ENCODE data around the gene PLEKHA3. TPM values are rescaled to one million over a fixed set of nuclear protein-coding genes. Genes with fewer than 3 reads are reported as not detected.
A peak's percentile ranks its signal among the peaks of the same experiment; 100 is the strongest.
"Not testable (repeated sequence)": the region's sequence is repeated elsewhere in the genome, so short reads cannot be mapped to it uniquely, and the experiment has no call there.

Gene PLEKHA3
- total RNA-seq, 1 donor from 2014 or later, result 5.2 TPM

GRCh38 chr2:178452870-178453269 is 27.4 kb upstream of the PLEKHA3 start:
- H3K4me3 ChIP-seq (ENCODE audit: low read length in 3 of 3), result no peak overlapping the region
- H3K36me3 ChIP-seq (ENCODE audit: control insufficient read depth in 3 of 3, insufficient read depth in 3 of 3, low read length in 3 of 3), result peaks cover 0 to 11% (median 10%) of the 10 kb centered on the region in 3 donors
- peaks cover 13 to 36% (median 21%) of the 10 kb centered on the region in 3 donors for H3K4me1 ChIP-seq (ENCODE audit: control insufficient read depth in 3 of 3, insufficient read depth in 3 of 3, low read length in 3 of 3)
- H3K9ac ChIP-seq (ENCODE audit: low read depth in 1 of 3, low read length in 3 of 3), result no peak overlapping the region
- H3K27me3 ChIP-seq (ENCODE audit: control insufficient read depth in 3 of 3, insufficient read depth in 3 of 3, low read length in 3 of 3), result no peaks in the 10 kb centered on the region
- no peaks in the 10 kb centered on the region for H3K9me3 ChIP-seq (ENCODE audit: control insufficient read depth in 3 of 3, low read length in 3 of 3)
- H3K27ac ChIP-seq (ENCODE audit: low read depth, low read length), result no peak overlapping the region

DNA sequence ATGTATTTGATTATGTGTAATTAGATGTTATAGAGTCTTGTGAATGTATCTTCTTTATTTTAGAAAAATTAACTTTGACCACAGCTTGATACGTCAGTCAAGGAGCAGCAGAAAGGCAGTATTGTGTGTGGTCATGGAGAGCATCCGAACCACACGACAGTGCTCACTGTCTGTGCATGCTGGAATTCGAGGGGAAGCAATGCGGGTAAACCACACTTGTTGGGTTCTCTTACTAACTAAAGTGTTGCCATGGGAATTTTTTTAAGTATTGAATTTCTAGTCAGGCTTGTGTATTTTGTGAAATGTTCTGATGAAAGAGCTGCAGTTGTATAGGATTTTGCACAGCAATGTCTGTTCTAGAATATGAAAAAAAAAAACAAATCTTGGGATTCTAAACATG is 24.3 kb upstream of the PLEKHA3 start:
- Histone ChIP-seq H3K27me3 (ENCODE audit: control insufficient read depth in 3 of 3, insufficient read depth in 3 of 3, low read length in 3 of 3) (no peaks in the 10 kb centered on the region), H3K9me3 (ENCODE audit: control insufficient read depth in 3 of 3, low read length in 3 of 3) (no peaks in the 10 kb centered on the region), H3K27ac (ENCODE audit: low read depth, low read length) (no peak overlapping the region), H3K4me3 (ENCODE audit: low read length in 3 of 3) (no peak overlapping the region), H3K36me3 (ENCODE audit: control insufficient read depth in 3 of 3, insufficient read depth in 3 of 3, low read length in 3 of 3) (no peaks in the 10 kb centered on the region), H3K9ac (ENCODE audit: low read depth in 1 of 3, low read length in 3 of 3) (no peak overlapping the region), H3K4me1 (ENCODE audit: control insufficient read depth in 3 of 3, insufficient read depth in 3 of 3, low read length in 3 of 3) (peaks cover 0 to 11% (median 0%) of the 10 kb centered on the region in 3 donors)

DNA sequence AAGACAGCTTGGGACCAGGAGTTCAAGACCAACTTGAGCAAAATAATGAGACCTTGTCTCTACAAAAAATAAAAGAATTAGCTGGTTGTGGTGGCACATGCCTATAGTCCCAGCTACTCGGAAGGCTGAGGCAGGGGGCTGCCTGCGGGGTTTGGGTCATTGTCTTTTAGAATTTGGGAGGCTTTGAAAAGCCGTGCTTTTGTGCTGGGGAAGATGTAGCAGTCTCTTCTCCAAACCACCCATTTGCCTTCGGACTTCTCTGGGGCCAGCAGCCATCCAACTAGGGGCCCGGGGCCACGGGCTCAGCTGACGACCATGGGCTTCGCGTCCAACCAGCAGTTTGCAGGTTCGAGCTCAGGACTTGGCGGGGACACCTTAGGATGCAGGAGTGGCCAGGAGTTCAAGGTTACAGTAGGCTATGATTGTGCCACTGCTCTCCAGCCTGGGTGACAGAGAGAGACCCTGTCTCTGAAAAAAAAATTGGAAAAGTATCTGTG is 22.8 kb upstream of the PLEKHA3 start:
- no peaks in the 10 kb centered on the region for H3K27me3 ChIP-seq (ENCODE audit: control insufficient read depth in 3 of 3, insufficient read depth in 3 of 3, low read length in 3 of 3)
- no peak overlapping the region for H3K9ac ChIP-seq (ENCODE audit: low read depth in 1 of 3, low read length in 3 of 3)
- no peak overlapping the region for H3K4me3 ChIP-seq (ENCODE audit: low read length in 3 of 3)
- no peak overlapping the region for H3K27ac ChIP-seq (ENCODE audit: low read depth, low read length)
- H3K9me3 ChIP-seq (ENCODE audit: control insufficient read depth in 3 of 3, low read length in 3 of 3), result no peaks in the 10 kb centered on the region
- H3K4me1 ChIP-seq (ENCODE audit: control insufficient read depth in 3 of 3, insufficient read depth in 3 of 3, low read length in 3 of 3), result peaks cover 0 to 4% (median 0%) of the 10 kb centered on the region in 3 donors
- H3K36me3 ChIP-seq (ENCODE audit: control insufficient read depth in 3 of 3, insufficient read depth in 3 of 3, low read length in 3 of 3), result no peaks in the 10 kb centered on the region

DNA sequence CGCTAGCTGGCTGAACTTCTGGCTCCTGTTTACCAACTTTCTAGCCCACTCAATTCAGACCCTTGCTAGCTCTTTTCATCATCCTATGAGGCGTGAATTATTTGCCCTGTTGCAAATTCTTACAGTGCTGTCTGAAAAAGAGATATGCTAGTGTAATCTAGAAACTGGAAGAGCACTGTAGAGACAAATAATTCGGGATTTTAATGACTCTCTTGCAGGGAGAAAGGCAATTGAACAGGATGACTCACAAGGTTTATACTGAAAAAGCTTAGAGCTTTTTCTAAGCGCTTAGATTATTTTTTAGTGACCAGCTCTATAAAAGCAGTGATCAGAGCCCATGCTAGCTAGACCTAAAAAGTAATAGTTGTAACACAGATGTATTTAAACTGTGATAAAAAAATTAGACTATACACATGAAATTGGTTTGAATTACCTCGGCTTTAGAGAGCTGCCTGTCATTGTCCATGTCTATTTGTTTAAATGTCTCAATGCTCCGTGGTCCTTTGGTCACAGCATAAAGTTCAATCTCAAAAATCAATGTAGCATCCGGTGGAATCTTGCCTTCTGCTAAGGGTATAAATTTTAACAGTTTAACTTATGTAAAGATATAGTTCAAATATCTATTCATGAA is 10.9 kb upstream of the PLEKHA3 start:
- H3K9me3 ChIP-seq (ENCODE audit: control insufficient read depth in 3 of 3, low read length in 3 of 3), result no peaks in the 10 kb centered on the region
- no peak overlapping the region for H3K27ac ChIP-seq (ENCODE audit: low read depth, low read length)
- H3K27me3 ChIP-seq (ENCODE audit: control insufficient read depth in 3 of 3, insufficient read depth in 3 of 3, low read length in 3 of 3), result no peaks in the 10 kb centered on the region
- H3K4me1 ChIP-seq (ENCODE audit: control insufficient read depth in 3 of 3, insufficient read depth in 3 of 3, low read length in 3 of 3), result no peaks in the 10 kb centered on the region
- no peak overlapping the region for H3K4me3 ChIP-seq (ENCODE audit: low read length in 3 of 3)
- no peak overlapping the region for H3K9ac ChIP-seq (ENCODE audit: low read depth in 1 of 3, low read length in 3 of 3)
- peaks cover 0 to 3% (median 0%) of the 10 kb centered on the region in 3 donors for H3K36me3 ChIP-seq (ENCODE audit: control insufficient read depth in 3 of 3, insufficient read depth in 3 of 3, low read length in 3 of 3)

DNA sequence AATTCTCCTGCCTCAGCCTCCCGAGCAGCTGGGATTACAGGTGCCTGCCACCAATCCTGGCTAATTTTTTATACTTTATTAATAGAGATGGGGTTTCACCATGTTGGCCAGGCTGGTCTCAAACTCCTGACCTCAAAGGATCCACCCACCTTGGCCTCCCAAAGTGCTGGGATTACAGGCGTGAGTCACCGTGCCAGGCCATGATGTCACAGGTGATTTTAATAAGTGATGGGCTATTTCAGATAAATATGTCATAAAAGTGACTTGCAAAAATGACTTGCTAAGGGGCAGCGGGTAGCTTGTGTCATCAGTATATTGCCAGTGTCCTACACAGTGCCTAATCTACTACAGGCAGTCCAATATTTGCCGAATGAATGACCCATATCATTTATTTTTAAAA is 8.9 kb upstream of the PLEKHA3 start:
- not testable (repeated sequence) for H3K9me3 ChIP-seq (ENCODE audit: control insufficient read depth in 3 of 3, low read length in 3 of 3); H3K4me3 ChIP-seq (ENCODE audit: low read length in 3 of 3); H3K36me3 ChIP-seq (ENCODE audit: control insufficient read depth in 3 of 3, insufficient read depth in 3 of 3, low read length in 3 of 3); H3K27ac ChIP-seq (ENCODE audit: low read depth, low read length); H3K27me3 ChIP-seq (ENCODE audit: control insufficient read depth in 3 of 3, insufficient read depth in 3 of 3, low read length in 3 of 3); H3K9ac ChIP-seq (ENCODE audit: low read depth in 1 of 3, low read length in 3 of 3); H3K4me1 ChIP-seq (ENCODE audit: control insufficient read depth in 3 of 3, insufficient read depth in 3 of 3, low read length in 3 of 3)

DNA sequence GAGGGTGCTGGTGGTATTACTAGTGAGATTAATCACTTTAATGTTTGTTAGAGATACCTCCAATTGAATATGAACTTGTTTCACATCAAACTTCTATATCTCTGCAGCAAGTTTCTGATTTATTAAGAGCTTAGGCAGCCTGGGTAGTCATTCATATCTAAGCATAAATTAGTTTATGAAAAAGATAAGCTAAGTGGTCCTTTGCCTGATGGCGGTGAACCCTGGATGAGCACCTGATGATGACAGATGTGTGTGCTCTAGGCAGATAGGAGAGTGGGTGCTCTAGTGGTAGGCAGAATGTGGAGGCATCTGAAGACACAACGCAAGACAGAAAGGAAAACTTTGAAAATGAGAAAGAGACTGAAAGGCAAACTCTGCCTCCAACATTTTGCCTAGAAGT is 6.9 kb upstream of the PLEKHA3 start:
- peaks cover 0 to 3% (median 2%) of the 10 kb centered on the region in 3 donors for H3K4me1 ChIP-seq (ENCODE audit: control insufficient read depth in 3 of 3, insufficient read depth in 3 of 3, low read length in 3 of 3)
- no peak overlapping the region for H3K9ac ChIP-seq (ENCODE audit: low read depth in 1 of 3, low read length in 3 of 3)
- H3K27me3 ChIP-seq (ENCODE audit: control insufficient read depth in 3 of 3, insufficient read depth in 3 of 3, low read length in 3 of 3), result no peaks in the 10 kb centered on the region
- no peaks in the 10 kb centered on the region for H3K36me3 ChIP-seq (ENCODE audit: control insufficient read depth in 3 of 3, insufficient read depth in 3 of 3, low read length in 3 of 3)
- no peaks in the 10 kb centered on the region for H3K9me3 ChIP-seq (ENCODE audit: control insufficient read depth in 3 of 3, low read length in 3 of 3)
- H3K27ac ChIP-seq (ENCODE audit: low read depth, low read length), result no peak overlapping the region
- H3K4me3 ChIP-seq (ENCODE audit: low read length in 3 of 3), result no peak overlapping the region

DNA sequence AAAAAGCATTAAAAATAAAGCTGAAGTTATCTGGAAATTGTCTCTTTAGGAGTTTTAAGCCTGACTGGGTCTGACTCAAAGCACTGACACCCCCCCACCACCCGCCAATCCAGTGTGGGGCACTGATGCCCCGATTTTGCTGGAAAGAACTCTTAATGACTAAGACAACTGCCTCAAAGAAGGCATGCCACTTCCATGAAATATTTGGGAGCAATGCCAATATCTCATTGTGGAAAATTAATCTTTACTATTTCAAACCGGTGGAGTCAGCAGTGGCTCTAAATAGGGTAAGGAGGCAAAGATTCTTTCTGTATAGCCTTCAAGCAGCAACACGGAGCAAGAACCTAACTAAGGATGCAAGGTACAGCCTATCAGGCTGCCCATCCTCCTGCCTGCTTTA is 6.3 kb upstream of the PLEKHA3 start:
- Histone ChIP-seq H3K36me3 (ENCODE audit: control insufficient read depth in 3 of 3, insufficient read depth in 3 of 3, low read length in 3 of 3) (no peaks in the 10 kb centered on the region), H3K9ac (ENCODE audit: low read depth in 1 of 3, low read length in 3 of 3) (peak overlapping the region in 1 of 3 donors; percentile 12), H3K27ac (ENCODE audit: low read depth, low read length) (no peak overlapping the region), H3K9me3 (ENCODE audit: control insufficient read depth in 3 of 3, low read length in 3 of 3) (no peaks in the 10 kb centered on the region), H3K27me3 (ENCODE audit: control insufficient read depth in 3 of 3, insufficient read depth in 3 of 3, low read length in 3 of 3) (no peaks in the 10 kb centered on the region), H3K4me3 (ENCODE audit: low read length in 3 of 3) (no peak overlapping the region), H3K4me1 (ENCODE audit: control insufficient read depth in 3 of 3, insufficient read depth in 3 of 3, low read length in 3 of 3) (peaks cover 0 to 5% (median 3%) of the 10 kb centered on the region in 3 donors)

DNA sequence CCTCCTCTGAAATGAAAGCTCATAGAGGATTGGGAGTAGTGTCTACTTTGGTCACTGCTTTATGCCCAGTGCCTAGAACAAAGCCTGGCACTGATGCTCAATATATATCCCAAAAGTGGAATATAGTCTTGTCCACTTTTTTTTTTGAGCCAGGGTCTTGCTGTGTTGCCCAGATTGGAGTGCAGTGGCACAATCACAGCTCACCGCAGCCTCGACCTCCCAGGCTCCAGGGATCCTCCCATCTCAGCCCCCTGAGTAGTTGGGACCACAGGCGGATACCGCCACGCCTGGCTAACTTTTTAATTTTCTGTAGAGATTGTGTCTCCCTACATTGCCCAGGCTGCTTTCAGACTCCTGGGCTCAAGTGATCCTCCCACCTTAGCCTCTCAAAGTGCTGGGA is 5.7 kb upstream of the PLEKHA3 start:
- Histone ChIP-seq H3K9ac (ENCODE audit: low read depth in 1 of 3, low read length in 3 of 3) (peak overlapping the region in 1 of 3 donors; percentile 12), H3K9me3 (ENCODE audit: control insufficient read depth in 3 of 3, low read length in 3 of 3) (no peaks in the 10 kb centered on the region), H3K27me3 (ENCODE audit: control insufficient read depth in 3 of 3, insufficient read depth in 3 of 3, low read length in 3 of 3) (no peaks in the 10 kb centered on the region), H3K27ac (ENCODE audit: low read depth, low read length) (no peak overlapping the region), H3K36me3 (ENCODE audit: control insufficient read depth in 3 of 3, insufficient read depth in 3 of 3, low read length in 3 of 3) (no peaks in the 10 kb centered on the region), H3K4me3 (ENCODE audit: low read length in 3 of 3) (no peak overlapping the region), H3K4me1 (ENCODE audit: control insufficient read depth in 3 of 3, insufficient read depth in 3 of 3, low read length in 3 of 3) (peaks cover 2 to 10% (median 8%) of the 10 kb centered on the region in 3 donors)

GRCh38 chr2:178476477-178476876 is 3.8 kb upstream of the PLEKHA3 start:
- no peaks in the 10 kb centered on the region for H3K36me3 ChIP-seq (ENCODE audit: control insufficient read depth in 3 of 3, insufficient read depth in 3 of 3, low read length in 3 of 3)
- no peak overlapping the region for H3K27ac ChIP-seq (ENCODE audit: low read depth, low read length)
- H3K9ac ChIP-seq (ENCODE audit: low read depth in 1 of 3, low read length in 3 of 3), result no peak overlapping the region
- peaks cover 9 to 17% (median 14%) of the 10 kb centered on the region in 3 donors for H3K4me1 ChIP-seq (ENCODE audit: control insufficient read depth in 3 of 3, insufficient read depth in 3 of 3, low read length in 3 of 3)
- H3K4me3 ChIP-seq (ENCODE audit: low read length in 3 of 3), result no peak overlapping the region
- H3K9me3 ChIP-seq (ENCODE audit: control insufficient read depth in 3 of 3, low read length in 3 of 3), result no peaks in the 10 kb centered on the region
- no peaks in the 10 kb centered on the region for H3K27me3 ChIP-seq (ENCODE audit: control insufficient read depth in 3 of 3, insufficient read depth in 3 of 3, low read length in 3 of 3)

GRCh38 chr2:178477443-178478129 is 2.7 kb upstream of the PLEKHA3 start:
- peak overlapping the region in 2 of 3 donors; percentile 73 to 97 for H3K9ac ChIP-seq (ENCODE audit: low read depth in 1 of 3, low read length in 3 of 3)
- H3K4me3 ChIP-seq (ENCODE audit: low read length in 3 of 3), result peak overlapping the region; percentile 72 to 98 (median 94)
- no peaks in the 10 kb centered on the region for H3K9me3 ChIP-seq (ENCODE audit: control insufficient read depth in 3 of 3, low read length in 3 of 3)
- H3K4me1 ChIP-seq (ENCODE audit: control insufficient read depth in 3 of 3, insufficient read depth in 3 of 3, low read length in 3 of 3), result peaks cover 19 to 27% (median 23%) of the 10 kb centered on the region in 3 donors
- H3K36me3 ChIP-seq (ENCODE audit: control insufficient read depth in 3 of 3, insufficient read depth in 3 of 3, low read length in 3 of 3), result no peaks in the 10 kb centered on the region
- peak overlapping the region; percentile 76 for H3K27ac ChIP-seq (ENCODE audit: low read depth, low read length)
- no peaks in the 10 kb centered on the region for H3K27me3 ChIP-seq (ENCODE audit: control insufficient read depth in 3 of 3, insufficient read depth in 3 of 3, low read length in 3 of 3)

Data from skeletal muscle tissue (tissue), 4 donors.